HG03095 (cell line): ENCODE data around the gene GID8.
"Not testable (repeated sequence)": the region's sequence is repeated elsewhere in the genome, so short reads cannot be mapped to it uniquely, and the experiment has no call there.

ENCODE experiments used
- ATAC-seq: cut with Tn5 transposase; IDR thresholded peaks from one replicate; pipeline ENCODE4 v1.9.1; 2021; ENCODE audit warnings: moderate library complexity; ENCODE audit not compliant: unreplicated experiment

GID8 gene

DNA sequence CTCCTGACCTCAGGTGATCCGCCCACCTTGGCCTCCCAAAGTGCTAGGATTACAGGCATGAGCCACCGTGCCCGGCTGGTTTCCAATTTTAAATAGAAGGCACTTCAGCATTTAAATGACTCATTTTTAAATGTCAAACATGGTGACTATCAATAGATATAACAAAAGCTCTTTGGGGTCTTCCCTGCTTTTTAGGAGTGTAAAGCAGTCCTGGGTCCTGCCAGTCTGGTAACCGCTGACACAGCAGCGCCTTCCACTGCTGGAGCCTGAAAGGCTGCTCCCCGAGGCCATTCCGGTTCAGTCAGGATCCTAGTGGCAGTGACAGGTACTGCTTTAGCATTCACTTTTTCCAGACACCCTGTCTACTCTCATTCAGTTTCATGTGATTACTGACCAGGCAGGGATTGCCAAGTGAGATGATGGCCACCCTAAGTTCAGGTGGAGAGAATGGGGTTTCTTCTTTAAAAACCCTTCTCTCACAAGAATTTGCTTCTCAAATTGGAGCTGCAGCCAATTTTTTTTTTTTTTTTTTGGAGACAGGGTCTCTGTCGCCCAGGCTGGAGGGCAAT is 16.7 kb upstream of the GID8 start:
- no peak for ATAC-seq

DNA sequence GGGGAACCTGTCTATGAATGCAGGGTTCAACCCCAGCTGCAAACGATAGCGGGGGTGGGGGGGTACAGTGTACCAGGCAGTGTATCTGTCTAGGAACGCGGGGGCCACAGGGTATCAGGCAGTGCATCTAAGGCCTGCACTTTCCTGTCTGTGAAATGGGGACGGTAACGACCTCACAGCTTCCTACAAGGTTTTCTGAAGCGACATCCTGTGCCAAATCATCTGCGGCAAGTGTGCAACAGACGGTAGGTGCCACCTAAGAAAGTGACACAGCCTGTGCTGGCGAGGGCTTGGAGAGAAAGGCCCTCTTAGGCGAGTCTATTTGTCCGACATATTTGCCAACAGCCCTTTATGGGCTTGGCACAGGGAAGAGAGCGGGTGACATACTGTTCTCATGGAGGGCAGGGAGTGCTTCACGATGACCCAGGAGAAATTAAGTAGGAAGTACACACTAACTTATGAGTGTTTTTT is 15.5 kb upstream of the GID8 start:
- ATAC-seq, result no peak

DNA sequence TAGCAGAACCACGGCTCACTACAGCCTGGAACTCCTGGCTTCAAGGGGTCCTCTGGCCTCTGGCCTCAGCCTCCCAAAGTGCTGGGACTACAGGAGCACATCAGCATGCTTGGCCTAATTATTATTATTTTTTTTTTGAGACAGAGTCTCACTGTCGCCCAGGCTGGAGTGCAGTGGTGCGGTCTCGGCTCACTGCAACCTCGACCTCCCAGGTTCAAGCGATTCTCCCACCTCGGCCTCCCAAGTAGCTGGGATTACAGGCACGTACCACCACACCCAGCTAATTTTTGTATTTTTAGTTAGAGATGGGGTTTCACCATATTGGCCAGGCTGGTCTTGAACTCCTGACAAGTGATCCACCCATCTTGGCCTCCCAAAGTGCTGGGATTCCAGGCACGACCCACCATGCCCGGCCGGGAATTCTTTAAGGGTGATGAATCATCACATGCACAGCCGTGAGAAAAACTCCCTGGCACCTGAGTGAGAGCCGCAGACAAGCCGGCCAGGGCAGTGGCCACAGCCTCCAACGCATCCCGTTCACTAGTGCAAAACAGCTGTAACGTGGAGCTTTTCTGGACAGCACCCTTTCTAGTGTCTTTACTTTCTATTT is 14.8 kb upstream of the GID8 start:
- not testable (repeated sequence) for ATAC-seq

DNA sequence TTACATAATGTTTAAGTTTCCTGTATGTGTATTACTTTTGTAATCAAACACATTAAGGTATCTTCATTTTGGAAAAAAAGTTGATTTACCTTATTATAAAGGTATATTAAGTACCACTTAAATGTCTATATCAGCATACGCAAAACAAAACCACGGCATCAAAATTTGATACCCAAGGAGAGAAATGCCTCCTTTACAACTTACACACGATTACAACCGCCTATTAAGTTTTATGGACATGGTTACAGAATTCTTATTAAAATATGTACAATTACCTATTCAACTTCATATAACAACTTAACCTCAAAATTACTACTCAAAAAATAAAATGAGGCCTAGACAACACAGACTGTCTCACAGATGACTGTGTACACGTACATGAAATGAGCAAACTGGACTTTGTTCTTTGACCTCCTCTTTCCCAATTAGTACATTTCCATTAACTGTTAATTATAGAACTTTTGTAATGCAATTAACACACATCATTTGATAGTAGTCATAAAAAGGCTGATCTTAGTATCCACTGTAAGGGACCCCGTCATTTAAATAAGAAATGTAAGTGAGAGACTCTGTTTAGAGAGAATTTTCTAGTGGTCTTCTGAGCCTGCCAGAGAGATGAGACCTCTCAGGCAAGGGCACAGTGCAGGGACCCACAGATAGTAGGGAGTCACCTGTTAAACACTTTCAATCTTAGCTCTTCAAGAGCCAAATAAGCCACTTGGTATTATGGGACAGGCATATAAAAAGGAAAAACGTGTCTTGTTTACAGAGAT is 14.1 kb upstream of the GID8 start:
- ATAC-seq, result no peak

- no peak for ATAC-seq
Measured at GRCh38 chr20:62924442-62925075, 13.4 kb upstream of the GID8 start.

GRCh38 chr20:62925076-62925419 is 12.9 kb upstream of the GID8 start:
- no peak for ATAC-seq

DNA sequence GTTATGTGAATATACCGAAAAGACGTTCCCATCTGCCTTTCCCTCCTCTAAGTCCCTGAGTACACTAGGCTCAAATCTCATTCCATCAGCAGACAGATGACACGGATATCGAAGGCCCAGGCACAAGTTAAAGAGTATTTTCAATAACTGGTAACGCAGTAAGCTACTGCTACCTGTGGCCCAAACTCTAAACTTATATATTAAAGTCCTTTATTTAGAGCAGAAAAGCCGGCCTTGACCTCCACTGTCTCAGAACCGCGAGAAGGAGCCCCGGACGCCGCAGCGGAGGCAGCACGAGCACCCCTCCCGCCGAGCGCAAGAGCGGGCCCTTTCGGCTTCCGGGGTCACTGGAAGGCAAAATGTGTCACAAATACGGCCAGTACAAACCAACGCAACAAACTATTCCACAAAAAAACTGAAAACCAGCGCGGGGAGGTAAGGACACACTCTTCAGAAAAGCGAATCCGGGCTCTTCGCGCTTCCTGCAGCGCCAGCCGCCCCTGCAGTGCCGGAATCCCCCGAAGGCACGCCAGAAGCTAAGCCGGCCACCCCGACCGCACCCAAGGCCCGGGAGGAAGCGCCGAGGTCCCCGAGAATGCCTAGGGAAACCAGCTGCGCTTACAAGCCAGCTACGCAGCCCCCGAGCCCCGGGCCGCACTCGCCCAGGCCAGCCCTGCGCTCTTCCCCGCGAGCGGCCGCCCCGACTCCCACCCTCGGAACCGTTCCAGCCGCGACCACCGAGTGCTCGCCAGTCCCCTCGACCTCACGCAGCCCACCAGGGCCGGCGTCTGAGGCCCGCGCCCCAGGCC is 12.3 kb upstream of the GID8 start:
- peak; percentile 6 for ATAC-seq

- ATAC-seq, result peak; percentile 72
Measured at GRCh38 chr20:62926229-62927127, 11.5 kb upstream of the GID8 start, which contains the start of gene DIDO1. TSS of gene DIDO1 (minus strand) at chr20:62926505.

DNA sequence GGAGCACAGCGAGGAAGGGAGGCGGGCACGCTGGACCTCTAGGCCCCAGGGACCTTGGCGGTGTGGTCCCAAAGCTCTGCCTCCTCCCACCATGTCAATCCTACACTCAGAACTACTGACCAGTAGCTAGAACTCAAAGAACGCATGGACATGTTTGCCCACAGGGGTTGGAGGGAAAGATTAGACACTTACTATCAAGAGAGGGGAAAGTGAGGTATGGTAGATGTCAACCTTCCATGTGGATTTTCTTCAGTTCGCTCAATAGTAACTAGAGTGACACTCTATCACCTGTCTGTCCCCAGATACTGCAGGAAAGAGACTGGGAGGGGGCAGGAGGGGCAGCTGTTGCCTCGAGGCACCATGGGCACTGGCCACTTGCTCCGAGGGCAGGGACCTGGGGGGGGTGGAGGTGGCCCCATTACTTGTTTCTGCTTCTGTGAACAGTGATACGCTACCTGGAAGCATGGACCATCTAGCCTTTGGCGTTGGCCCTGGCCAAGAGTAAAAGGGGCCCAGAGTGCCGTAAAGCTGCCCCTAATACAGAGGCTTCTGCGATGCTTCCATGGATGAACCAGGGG is 10.7 kb upstream of the GID8 start:
- no peak for ATAC-seq

DNA sequence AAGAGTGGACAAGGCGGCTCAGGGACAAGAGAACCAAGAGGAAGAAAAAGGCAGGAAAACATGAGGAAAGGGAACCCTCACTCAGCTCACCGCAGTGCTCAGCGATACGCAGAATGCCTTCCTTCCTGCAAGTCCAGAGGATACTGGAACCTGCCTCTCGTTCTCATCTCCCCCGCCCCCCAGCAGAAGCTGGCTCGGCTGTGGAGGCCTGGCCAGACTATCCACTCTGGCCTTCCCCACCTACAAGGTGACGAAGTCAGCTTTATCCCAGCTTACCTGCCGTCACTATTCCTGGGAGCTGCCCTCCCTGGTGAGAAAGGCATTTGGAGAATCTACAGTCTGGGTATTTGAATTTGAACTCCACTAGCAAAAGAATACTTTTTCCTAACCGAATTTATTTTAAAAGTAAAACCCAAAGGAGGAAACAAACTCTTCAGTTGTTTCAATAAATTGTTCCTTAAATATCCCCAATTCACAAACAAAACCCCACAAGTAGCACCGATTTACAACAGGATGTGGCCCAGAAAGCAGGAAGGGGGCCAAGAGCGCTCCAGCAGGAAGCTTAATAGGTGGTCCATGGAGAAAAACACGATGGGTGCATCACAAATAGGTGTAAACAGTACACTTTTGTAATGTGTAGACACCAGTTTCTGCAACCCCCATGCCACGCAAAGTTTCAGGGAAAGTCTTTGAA is 9.6 kb upstream of the GID8 start:
- no peak for ATAC-seq

GRCh38 chr20:62929051-62929538 is 8.9 kb upstream of the GID8 start:
- no peak for ATAC-seq

- no peak for ATAC-seq
Measured at GRCh38 chr20:62931464-62931863, 6.5 kb upstream of the GID8 start.

DNA sequence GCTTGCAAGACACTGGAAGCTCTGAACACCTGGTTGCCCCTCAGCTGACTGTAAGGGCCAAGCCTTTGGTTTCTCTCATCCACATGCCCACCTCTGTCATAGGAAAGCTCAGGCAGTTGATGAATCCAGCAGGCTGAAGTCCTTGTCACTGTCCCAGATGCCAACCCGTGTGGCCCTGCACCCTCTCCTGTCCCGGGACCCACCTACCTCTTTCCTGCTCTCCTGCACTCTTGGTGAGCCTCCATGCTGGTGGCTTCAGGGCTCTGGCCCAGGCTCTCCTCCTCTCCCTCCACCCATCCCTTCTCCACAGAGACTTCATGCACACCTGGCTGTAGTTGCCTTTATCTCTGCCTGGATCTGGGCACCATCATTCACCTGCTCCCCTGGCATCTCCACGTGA is 4.0 kb upstream of the GID8 start:
- no peak for ATAC-seq

- ATAC-seq, result no peak
Measured at GRCh38 chr20:62935204-62935967, 2.6 kb upstream of the GID8 start.

DNA sequence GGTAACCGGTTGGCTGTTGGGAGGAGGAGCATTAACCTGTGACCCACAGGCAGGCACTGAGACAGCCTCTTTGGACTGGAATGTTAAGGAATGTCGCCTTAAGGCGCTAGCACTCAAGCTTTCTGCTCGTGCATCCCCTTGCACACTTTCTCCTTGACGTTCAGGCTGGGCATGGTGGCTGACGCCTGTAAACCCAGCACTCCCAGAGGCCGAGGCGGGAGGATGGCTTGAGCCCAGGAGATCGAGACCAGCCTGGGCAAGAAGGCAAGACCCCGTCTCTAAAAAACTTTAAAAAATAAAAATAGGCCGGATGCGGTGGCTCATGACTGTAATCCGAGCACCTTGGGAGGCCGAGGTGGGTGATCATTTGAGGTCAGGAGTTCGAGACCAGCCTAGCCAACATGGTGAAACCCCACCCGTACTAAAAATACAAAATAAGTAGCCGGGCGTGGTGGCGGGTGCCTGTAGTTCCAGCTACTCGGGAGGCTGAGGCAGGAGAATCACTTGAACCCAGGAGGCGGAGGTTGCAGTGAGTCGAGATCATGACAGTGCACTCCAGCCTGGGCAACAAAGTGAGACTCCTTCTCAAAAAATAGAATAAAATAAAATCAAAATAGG is 1.9 kb upstream of the GID8 start:
- ATAC-seq, result no peak

GRCh38 chr20:62937268-62938104 is 461 bp upstream of the GID8 start:
- ATAC-seq, result peak; percentile 71

DNA sequence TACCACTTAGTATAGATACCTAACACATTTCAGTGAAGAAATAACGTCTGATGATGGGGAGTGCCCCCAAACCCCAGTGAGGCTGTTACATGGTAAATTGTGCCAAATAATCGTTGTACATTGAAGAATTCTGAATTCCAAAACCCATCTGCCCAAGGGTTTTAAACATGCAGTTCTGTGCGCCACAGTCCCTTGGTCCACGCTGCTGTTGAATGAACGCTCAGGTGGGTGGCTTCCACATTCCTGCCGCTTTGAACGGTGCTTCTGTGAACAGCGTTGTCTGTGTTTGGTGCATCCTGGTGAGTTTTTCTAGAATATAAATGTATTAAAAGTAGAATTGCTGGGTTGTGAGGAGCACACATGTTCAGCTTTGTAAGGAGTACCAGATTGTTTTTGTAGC is 2.9 kb downstream of the GID8 start:
- ATAC-seq, result no peak
